HG03354 (cell line): Measurements from ENCODE around the gene CPO.

Experiments
- ATAC-seq: cut with Tn5 transposase; IDR thresholded peaks from one replicate; pipeline ENCODE4 v1.9.1; 2021; ENCODE audit warnings: mild to moderate bottlenecking; ENCODE audit not compliant: unreplicated experiment, poor library complexity, severe bottlenecking

CPO gene

DNA sequence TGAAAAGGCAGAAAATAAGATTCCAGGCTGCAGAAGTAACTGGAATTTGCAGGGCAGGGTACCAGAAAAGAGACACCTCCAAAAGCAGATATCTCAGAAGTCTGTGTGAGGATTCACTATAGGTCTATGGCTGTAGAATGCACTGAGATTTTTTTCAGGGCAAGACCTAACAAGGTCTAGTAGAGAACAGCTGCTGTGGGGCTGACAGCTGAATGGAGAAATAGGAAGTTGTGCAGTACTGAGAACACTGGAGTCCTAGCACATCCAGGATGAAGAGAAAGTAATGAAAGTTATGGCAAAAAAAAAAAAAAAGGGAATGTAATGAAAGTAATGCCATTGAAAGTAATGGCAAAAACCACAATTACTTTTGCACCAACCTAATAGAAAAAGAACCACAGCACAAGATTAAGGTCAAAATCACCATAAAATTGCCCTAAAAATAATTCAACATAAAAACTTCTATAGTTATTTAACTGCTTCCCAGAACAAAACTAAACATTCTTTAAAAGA is 57.3 kb downstream of the CPO start:
- ATAC-seq = no peak

DNA sequence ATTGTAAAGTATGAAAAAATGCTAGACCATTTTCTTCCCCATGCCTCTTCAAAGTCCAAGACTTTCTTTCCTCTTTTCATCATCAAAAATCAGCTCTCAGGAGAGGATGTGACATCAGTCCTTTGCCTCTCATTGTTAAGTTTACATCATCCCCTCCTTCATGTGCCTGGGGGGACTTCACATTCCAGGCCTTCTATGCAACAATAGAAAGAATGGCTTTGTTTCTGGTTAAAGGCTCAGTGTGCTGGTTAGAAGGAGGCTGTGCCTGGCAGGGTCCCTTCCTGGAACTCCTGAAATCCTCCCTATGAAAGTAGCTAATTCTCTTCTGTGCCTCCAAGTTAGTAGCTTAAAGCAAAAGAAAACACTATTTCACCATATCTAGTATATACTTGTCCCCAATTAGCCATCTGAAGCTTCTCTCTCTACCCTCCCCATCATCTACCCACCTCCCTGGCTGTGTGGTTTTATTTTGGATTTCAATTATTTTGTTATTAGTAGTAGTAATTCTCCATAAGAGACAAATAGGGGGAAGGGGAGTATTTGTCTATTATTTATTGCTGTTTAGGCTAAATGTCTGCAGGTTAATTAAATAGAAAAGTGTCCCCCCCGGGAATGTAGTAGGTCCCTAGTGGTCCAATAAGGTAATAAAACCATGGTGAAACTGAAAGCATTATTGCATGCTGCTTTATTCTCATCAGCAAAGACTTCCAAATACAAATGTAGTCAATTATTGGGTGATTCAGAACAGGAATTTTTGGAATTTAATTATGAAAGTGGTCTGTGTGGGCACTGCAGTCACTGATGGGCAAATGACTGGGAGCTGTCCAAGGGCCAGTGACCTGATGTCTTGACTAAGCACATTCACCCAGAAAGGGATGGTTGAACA is 69.0 kb downstream of the CPO start:
- ATAC-seq = no peak

DNA sequence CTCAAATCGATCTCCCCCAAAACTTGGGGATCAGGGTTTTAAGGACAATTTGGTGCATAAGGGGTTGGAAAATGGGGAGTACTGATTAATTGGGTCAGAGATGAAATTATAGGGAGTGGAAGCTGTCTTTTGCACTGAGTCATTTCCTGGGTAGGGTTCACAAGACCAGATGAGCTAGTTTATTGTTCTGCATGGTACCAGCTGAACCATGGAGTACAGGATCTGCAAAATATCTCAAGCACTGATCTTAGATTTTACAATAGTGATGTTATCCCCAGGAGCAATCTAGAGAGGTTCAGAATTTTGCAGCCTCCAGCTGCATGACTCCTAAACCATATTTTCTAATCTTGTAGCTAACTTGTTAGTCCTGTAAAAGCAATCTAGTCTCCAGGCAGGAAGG is 73.1 kb downstream of the CPO start:
- no peak for ATAC-seq

DNA sequence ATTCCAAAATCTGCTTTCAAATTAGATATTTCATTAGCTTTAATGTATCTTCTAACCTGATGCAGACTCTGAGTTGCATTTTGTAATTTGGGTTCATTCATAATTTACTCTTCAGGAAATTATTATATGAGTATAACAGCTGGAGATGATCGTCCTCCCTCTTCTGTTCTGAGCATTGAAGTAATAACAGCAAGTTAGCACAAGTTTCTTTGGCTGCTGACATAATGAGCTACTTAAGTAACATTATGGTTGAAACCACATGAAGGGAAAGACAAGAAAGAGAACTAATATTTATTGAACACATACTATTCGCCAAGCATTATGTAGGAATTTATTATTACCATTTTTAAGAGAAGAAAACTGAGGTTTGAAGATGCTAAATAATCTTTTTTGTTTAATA is 75.1 kb downstream of the CPO start:
- no peak for ATAC-seq

DNA sequence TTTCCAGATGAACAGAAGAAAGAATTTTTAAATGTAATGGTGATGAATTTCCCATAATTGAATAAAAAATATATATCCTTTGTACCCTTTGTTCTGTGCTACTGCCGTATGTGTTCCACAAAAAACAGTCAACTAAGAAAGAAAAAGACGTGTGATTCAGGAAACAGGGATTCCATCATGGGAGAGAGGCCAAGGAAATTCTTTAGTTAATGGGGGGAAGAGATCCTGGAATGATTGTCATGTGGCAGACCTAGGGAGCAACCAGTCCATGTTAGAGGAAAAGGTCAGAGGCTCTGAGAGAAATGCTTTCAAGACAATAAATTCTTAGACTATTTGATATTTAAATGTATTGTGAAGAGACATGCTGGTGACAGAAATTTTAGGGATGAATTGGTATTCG is 76.6 kb downstream of the CPO start:
- ATAC-seq = no peak
